Measurements from ENCODE around the gene GPR39.

Gene GPR39

DNA sequence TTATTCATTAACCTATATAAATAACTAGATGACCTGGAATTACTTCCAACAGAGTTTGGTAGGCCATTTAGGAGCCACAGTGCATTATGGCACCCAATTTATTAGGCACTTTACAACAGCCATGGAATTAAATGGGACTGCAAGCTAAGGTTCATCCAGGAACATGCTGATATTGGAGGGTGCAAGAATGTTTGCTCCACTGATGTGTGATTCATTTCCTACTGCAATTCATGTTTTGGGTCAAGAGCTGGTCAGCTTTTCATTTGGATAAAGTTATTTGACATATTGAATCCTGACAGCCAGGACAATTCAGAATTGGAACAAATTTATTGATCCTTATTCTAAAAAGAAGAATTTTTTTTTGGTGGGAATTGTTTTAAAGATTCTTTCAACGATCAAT is 265.2 kb downstream of the GPR39 start:
- no peak for DNase-seq

DNA sequence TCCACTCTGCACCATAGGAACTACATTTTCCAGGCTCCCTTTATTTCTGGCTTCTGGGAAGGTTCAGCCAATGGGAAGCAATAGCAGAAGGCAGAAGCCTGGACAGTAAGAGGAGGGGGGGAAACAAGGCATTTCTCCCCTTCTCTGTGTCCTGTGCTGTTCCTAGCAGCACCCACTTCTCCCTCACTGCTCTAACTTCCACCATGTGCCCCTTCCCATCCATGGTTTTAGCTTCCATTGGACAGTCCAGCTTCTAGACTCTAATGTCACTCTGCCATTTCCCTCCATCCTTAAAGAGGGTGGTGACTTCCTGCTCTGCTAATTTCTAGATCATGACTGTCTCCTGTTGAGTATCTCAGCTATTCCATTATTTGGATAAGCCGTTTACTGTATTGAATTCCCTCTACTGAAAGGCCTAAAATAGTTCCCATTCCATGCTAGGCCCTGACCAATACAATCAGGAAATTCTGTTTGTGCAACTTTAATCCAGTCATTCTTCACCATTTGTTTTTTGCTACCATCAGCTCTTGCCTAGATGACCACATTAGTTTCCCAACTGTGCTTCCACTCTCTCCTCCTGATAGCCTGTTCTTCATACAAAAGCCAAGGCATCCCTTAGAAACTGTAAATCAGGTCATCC is 274.2 kb downstream of the GPR39 start:
- DNase-seq, result no peak

- DNase-seq, result no peak
Measured at GRCh38 chr2:132691556-132691955, 275.0 kb downstream of the GPR39 start.

DNA sequence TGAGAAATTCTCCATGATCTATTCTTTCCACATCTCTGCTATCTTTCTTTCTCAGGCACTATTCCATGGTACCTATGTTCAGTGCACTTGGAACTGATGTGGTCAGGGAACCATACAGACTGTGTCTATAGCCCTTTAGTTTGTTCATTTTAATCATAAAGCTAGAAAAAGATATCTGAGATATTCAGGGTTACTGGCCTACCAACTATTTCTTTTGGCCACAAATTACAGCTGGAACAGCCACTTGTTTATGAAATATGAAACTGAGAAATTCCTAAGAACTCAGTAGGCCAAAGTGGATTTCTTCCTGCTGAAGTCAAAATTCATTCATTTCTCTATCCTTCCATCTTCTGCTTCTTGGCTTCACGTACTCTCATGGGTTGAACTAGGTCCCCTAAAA is 276.2 kb downstream of the GPR39 start:
- no peak for DNase-seq
